Transverse colon (tissue), 4 donors: ENCODE data around the gene FOXP1.

Experiments
- CTCF ChIP-seq, 5 experiments: fragments of 200-600 bp in 3 of 5; fragments of 450-650 bp in 2 of 5; sonication (generic) in 3 of 5; IDR thresholded peaks; 1 replicate in 2 of 5; 2 replicates in 3 of 5; pipeline ENCODE4 v1.5.1; 2016 to 2017; ENCODE audit warnings: antibody characterized with exemption in 5 of 5, inconsistent platforms in 3 of 5, mild to moderate bottlenecking in 2 of 5, moderate library complexity in 1 of 5
- EP300 ChIP-seq: sonication (generic); formaldehyde crosslinking; IDR thresholded peaks from one replicate; pipeline ENCODE4 v1.6.1; 2017; ENCODE audit warnings: antibody characterized with exemption, low read depth
- POLR2AphosphoS5 ChIP-seq, 3 donors: sonication (generic); formaldehyde crosslinking; IDR thresholded peaks; one replicate each; pipeline ENCODE4 v1.6.1; 2016; ENCODE audit warnings: antibody characterized with exemption in 3 of 3

- TF ChIP-seq CTCF (IDR thresholded peaks at IDR 0.05) (no peak), POLR2AphosphoS5 (IDR thresholded peaks at IDR 0.05) (no peak), EP300 (no peak)
Observed at GRCh38 chr3:71346061-71346460, 237.5 kb downstream of the FOXP1 start.
